Fibroblast of lung (primary cell): Measurements from ENCODE around the gene C10orf71. TPM values are rescaled to one million over a fixed set of nuclear protein-coding genes. Genes with fewer than 3 reads are reported as not detected.

ENCODE experiments used
- DNase-seq, 2 donors: peaks; one replicate each; pipeline versions ENCODE4 v3.0.0 to v3.0.0-alpha.2; 2010; ENCODE audit warnings: low read depth in 2 of 2
- H2AFZ ChIP-seq: 2 replicates; pipeline ENCODE4 v1.5.1; 2012; ENCODE audit warnings: low read length, control low read depth, inconsistent platforms
- H3K27ac ChIP-seq: 2 replicates; pipeline ENCODE4 v1.5.1; 2011; ENCODE audit warnings: low read length, control low read depth; ENCODE audit not compliant: insufficient read depth
- H3K27me3 ChIP-seq: 2 replicates; pipeline ENCODE4 v1.5.1; 2011; ENCODE audit warnings: mild to moderate bottlenecking, low read length; ENCODE audit not compliant: control insufficient read depth, insufficient read depth
- H3K36me3 ChIP-seq: 2 replicates; pipeline ENCODE4 v1.5.1; 2011; ENCODE audit warnings: low read length; ENCODE audit not compliant: control insufficient read depth, insufficient read depth
- H3K4me1 ChIP-seq: 2 replicates; pipeline ENCODE4 v1.5.1; 2011; ENCODE audit warnings: low read length; ENCODE audit not compliant: control insufficient read depth, insufficient read depth; ENCODE audit errors: extremely low read depth
- H3K4me2 ChIP-seq: 2 replicates; pipeline ENCODE4 v1.5.1; 2011; ENCODE audit warnings: low read length, control low read depth; ENCODE audit not compliant: insufficient read depth; ENCODE audit errors: extremely low read depth
- H3K4me3 ChIP-seq, 4 experiments: fragments of 200-600 bp in 1 of 4; sonication (generic) in 1 of 4; replicated peaks in 1 of 4; 2 replicates each; pipeline ENCODE4 v1.5.1; 2011 to 2016; ENCODE audit warnings: low read length in 4 of 4, low read depth in 3 of 4, mild to moderate bottlenecking in 3 of 4, control low read depth in 2 of 4, inconsistent platforms in 1 of 4, mixed read lengths in 1 of 4; ENCODE audit not compliant: insufficient read depth in 1 of 4; ENCODE audit errors: control extremely low read depth in 1 of 4
- H3K79me2 ChIP-seq: 2 replicates; pipeline ENCODE4 v1.5.1; 2012; ENCODE audit warnings: mild to moderate bottlenecking, low read length, inconsistent platforms; ENCODE audit not compliant: control insufficient read depth, insufficient read depth
- H3K9ac ChIP-seq: 2 replicates; pipeline ENCODE4 v1.5.1; 2011; ENCODE audit warnings: mild to moderate bottlenecking, low read length, control low read depth; ENCODE audit not compliant: insufficient read depth
- H3K9me3 ChIP-seq: 2 replicates; pipeline ENCODE4 v1.5.1; 2012; ENCODE audit warnings: low read depth, low read length; ENCODE audit not compliant: control insufficient read depth, insufficient read depth
- H4K20me1 ChIP-seq: 2 replicates; pipeline ENCODE4 v1.5.1; 2011; ENCODE audit warnings: low read length; ENCODE audit not compliant: control insufficient read depth, insufficient read depth; ENCODE audit errors: extremely low read depth
- CTCF ChIP-seq, 2 donors: IDR thresholded peaks in 1 of 2; conservative IDR thresholded peaks in 1 of 2; 1 replicate in 1 of 2; 2 replicates in 1 of 2; pipeline ENCODE4 v1.5.1; 2011 to 2012; ENCODE audit warnings: low read length in 2 of 2, control low read depth in 1 of 2, inconsistent platforms in 1 of 2, low read depth in 1 of 2, mild to moderate bottlenecking in 1 of 2
- EZH2 ChIP-seq: IDR thresholded peaks from 2 replicates; pipeline ENCODE4 v1.5.1; 2012; ENCODE audit warnings: low read length, control low read depth, mild to moderate bottlenecking; ENCODE audit errors: missing control alignments
- polyA plus RNA-seq, 2 donors: library from polyadenylated mRNA; depleted of rRNA in 1 of 2; stranded (reverse) in 1 of 2; unstranded in 1 of 2; fragments of >200 nt; gene quantifications; 2 replicates each; pipeline ENCODE4 v1.2.1, GENCODE V29; 2011 to 2012; ENCODE audit warnings: missing spikeins in 1 of 2
- total RNA-seq: library from RNA; depleted of rRNA; stranded (reverse); fragments of >200 nt; gene quantifications from 2 replicates; pipeline ENCODE4 v1.2.1, GENCODE V29; 2014

Gene C10orf71
- total and polyA plus RNA-seq, 2 donors (not counting 1 experiment from before 2014, with no cell fraction given), result not detected

DNA sequence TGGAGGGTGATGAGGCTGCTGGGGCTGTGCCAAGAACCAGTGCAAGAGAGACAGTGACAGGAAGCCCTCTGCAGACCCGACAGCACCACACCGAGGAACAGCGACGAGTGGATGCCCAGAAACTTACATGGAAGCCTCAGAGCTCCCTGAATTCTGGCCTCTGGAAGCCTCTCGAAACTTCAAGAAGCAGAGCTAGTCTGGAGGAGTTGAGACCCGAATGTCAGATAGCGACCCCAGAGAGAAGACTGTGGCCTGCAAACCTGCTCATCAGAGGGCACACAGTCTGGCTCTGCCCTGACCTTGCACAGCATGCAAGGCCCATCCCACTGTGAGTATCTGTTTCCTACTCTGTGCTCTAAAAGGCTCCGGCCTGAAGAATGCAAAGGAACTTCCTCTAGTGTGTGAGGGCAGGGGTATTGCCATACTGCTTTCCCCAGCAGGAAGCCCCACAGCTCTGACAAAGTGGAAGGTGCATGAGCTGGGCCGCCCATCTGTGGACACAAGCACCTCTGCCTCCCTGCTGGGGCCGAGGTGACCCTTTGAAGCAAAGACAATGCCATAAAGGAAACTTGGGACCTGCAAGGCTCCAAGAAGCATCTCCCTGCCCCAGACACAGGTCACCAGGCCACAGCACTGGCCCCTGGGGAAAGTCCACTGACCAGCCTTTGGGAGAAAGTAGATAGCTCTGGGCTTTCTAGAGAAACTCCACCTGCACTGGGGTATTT, 10.5 kb upstream of the C10orf71 start:
- peaks cover 2% of the 10 kb centered on the region for H3K27me3 ChIP-seq
- no peaks in the 10 kb centered on the region for H3K36me3 ChIP-seq
- H2AFZ ChIP-seq, result no peak overlapping the region
- no peak overlapping the region for H3K9ac ChIP-seq
- H3K4me3 ChIP-seq, result no peak overlapping the region
- H3K4me1 ChIP-seq, result no peaks in the 10 kb centered on the region
- no peak for TF ChIP-seq EZH2
- no peak for TF ChIP-seq CTCF (conservative IDR thresholded peaks at IDR 0.05 in 1 of 2, IDR thresholded peaks at IDR 0.05 in 1 of 2; ENCODE audit: low read depth in 1 of 2, low read length in 2 of 2)
- H3K27ac ChIP-seq, result no peak overlapping the region
- H4K20me1 ChIP-seq, result no peaks in the 10 kb centered on the region
- H3K79me2 ChIP-seq, result no peaks in the 10 kb centered on the region
- no peak overlapping the region for H3K4me2 ChIP-seq
- DNase-seq, result no peak
- H3K9me3 ChIP-seq, result no peaks in the 10 kb centered on the region

GRCh38 chr10:49289480-49289879, 9.5 kb upstream of the C10orf71 start:
- Histone ChIP-seq H3K4me3 (no peak overlapping the region), H4K20me1 (no peaks in the 10 kb centered on the region), H3K36me3 (no peaks in the 10 kb centered on the region), H3K4me1 (no peaks in the 10 kb centered on the region), H2AFZ (no peak overlapping the region), H3K79me2 (no peaks in the 10 kb centered on the region), H3K4me2 (no peak overlapping the region), H3K9me3 (no peaks in the 10 kb centered on the region), H3K27me3 (no peaks in the 10 kb centered on the region), H3K27ac (no peak overlapping the region), H3K9ac (no peak overlapping the region)
- TF ChIP-seq CTCF (conservative IDR thresholded peaks at IDR 0.05 in 1 of 2, IDR thresholded peaks at IDR 0.05 in 1 of 2; ENCODE audit: low read depth in 1 of 2, low read length in 2 of 2) (no peak), EZH2 (no peak)
- no peak for DNase-seq

- Histone ChIP-seq H3K9me3 (no peaks in the 10 kb centered on the region), H3K79me2 (no peaks in the 10 kb centered on the region), H4K20me1 (no peaks in the 10 kb centered on the region), H3K4me3 (no peak overlapping the region), H3K36me3 (no peaks in the 10 kb centered on the region), H2AFZ (no peak overlapping the region), H3K4me2 (no peak overlapping the region), H3K27ac (no peak overlapping the region), H3K9ac (no peak overlapping the region), H3K4me1 (no peaks in the 10 kb centered on the region), H3K27me3 (no peaks in the 10 kb centered on the region)
- no peak for TF ChIP-seq CTCF (conservative IDR thresholded peaks at IDR 0.05 in 1 of 2, IDR thresholded peaks at IDR 0.05 in 1 of 2; ENCODE audit: low read depth in 1 of 2, low read length in 2 of 2)
- no peak for DNase-seq
These were observed 8.8 kb upstream of the C10orf71 start for GRCh38 chr10:49290131-49290530.
